GM12874 (cell line): ENCODE measurements around the gene CEP85L.

Source experiments
- CTCF ChIP-seq: IDR thresholded peaks from 2 replicates; pipeline ENCODE4 v1.5.1; 2011; ENCODE audit warnings: low read depth, mild to moderate bottlenecking, control low read depth, low read length, moderate library complexity; ENCODE audit not compliant: insufficient read depth

CEP85L gene

GRCh38 chr6:118632359-118632758 is 19.0 kb downstream of the CEP85L start:
- no peak for TF ChIP-seq CTCF

GRCh38 chr6:118630923-118631322 is 20.5 kb downstream of the CEP85L start:
- no peak for TF ChIP-seq CTCF

- no peak for TF ChIP-seq CTCF
Observed at GRCh38 chr6:118630067-118630466, 21.3 kb downstream of the CEP85L start.

GRCh38 chr6:118627724-118628123 is 23.7 kb downstream of the CEP85L start:
- TF ChIP-seq CTCF, result no peak

DNA sequence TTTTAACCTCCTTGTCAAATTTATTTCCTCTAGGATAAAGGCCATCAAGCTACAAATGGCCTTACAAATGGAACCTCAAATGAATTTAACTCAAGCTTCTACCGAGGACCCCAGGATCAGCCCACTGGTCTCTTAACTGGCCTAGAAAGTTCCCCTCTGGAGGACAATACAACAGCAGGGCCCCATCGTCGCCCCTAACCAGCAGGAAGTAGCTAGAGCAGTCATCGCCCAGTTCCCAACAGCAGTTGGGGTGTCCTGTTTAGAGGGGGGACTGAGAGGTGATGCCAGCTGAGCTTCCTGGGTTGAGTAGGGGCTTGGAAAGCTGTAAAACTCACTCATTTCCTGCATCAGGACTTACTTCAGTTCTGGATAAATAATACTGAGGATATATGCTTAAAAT is 25.6 kb downstream of the CEP85L start:
- no peak for TF ChIP-seq CTCF

GRCh38 chr6:118621799-118622470 is 29.5 kb downstream of the CEP85L start:
- no peak for TF ChIP-seq CTCF

GRCh38 chr6:118620202-118620601 is 31.2 kb downstream of the CEP85L start:
- no peak for TF ChIP-seq CTCF
